ENCODE data around the gene ARMC3.

Gene ARMC3

GRCh38 chr10:23055424-23056185 lies 127.8 kb downstream of the ARMC3 start:
- no peaks in the 10 kb centered on the region for H4K20me1 ChIP-seq (ENCODE audit: control insufficient read depth, insufficient read depth, low read depth, low read length)
- no peak overlapping the region for H3K4me3 ChIP-seq (ENCODE audit: low read length)
- H3K36me3 ChIP-seq (ENCODE audit: control insufficient read depth, low read length) = no peaks in the 10 kb centered on the region
- no peak for TF ChIP-seq EZH2phosphoT487 (IDR thresholded peaks at IDR 0.05; ENCODE audit: borderline replicate concordance, low read length)
- no peak for TF ChIP-seq CTCF (IDR thresholded peaks at IDR 0.05; ENCODE audit: low read depth, low read length, poor library complexity, severe bottlenecking)
- no peak overlapping the region for H3K4me2 ChIP-seq (ENCODE audit: low read length)
- H3K27ac ChIP-seq (ENCODE audit: low read depth, low read length) = no peak overlapping the region
- H3K9me3 ChIP-seq (ENCODE audit: control insufficient read depth, insufficient read depth, low read length) = no peaks in the 10 kb centered on the region
- H3K79me2 ChIP-seq (ENCODE audit: control insufficient read depth, low read length) = no peaks in the 10 kb centered on the region
- H3F3A ChIP-seq (ENCODE audit: control insufficient read depth, insufficient read depth) = no peaks in the 10 kb centered on the region
- H3K4me1 ChIP-seq (ENCODE audit: control insufficient read depth, low read length) = no peaks in the 10 kb centered on the region
- no peaks in the 10 kb centered on the region for H3K9me2 ChIP-seq (replicated peaks; ENCODE audit: control insufficient read depth, low read length)
- H3K27me3 ChIP-seq (ENCODE audit: control insufficient read depth, low read length) = peaks cover 22% of the 10 kb centered on the region

GRCh38 chr10:23056186-23056579 lies 128.3 kb downstream of the ARMC3 start:
- no peaks in the 10 kb centered on the region for H3K36me3 ChIP-seq (ENCODE audit: control insufficient read depth, low read length)
- no peak overlapping the region for H3K4me2 ChIP-seq (ENCODE audit: low read length)
- H4K20me1 ChIP-seq (ENCODE audit: control insufficient read depth, insufficient read depth, low read depth, low read length) = no peaks in the 10 kb centered on the region; the same call in 1 of the 2 replicates
- peaks cover 22% of the 10 kb centered on the region for H3K27me3 ChIP-seq (ENCODE audit: control insufficient read depth, low read length)
- TF ChIP-seq CTCF (IDR thresholded peaks at IDR 0.05; ENCODE audit: low read depth, low read length, poor library complexity, severe bottlenecking) (no peak), EZH2phosphoT487 (IDR thresholded peaks at IDR 0.05; ENCODE audit: borderline replicate concordance, low read length) (no peak)
- H3K9me3 ChIP-seq (ENCODE audit: control insufficient read depth, insufficient read depth, low read length) = no peaks in the 10 kb centered on the region
- H3K9me2 ChIP-seq (replicated peaks; ENCODE audit: control insufficient read depth, low read length) = no peaks in the 10 kb centered on the region
- no peak overlapping the region for H3K4me3 ChIP-seq (ENCODE audit: low read length)
- no peaks in the 10 kb centered on the region for H3F3A ChIP-seq (ENCODE audit: control insufficient read depth, insufficient read depth)
- H3K27ac ChIP-seq (ENCODE audit: low read depth, low read length) = no peak overlapping the region
- no peaks in the 10 kb centered on the region for H3K4me1 ChIP-seq (ENCODE audit: control insufficient read depth, low read length)
- no peaks in the 10 kb centered on the region for H3K79me2 ChIP-seq (ENCODE audit: control insufficient read depth, low read length)

GRCh38 chr10:23058366-23058765 lies 130.5 kb downstream of the ARMC3 start:
- H3K9me2 ChIP-seq (replicated peaks; ENCODE audit: control insufficient read depth, low read length) = no peaks in the 10 kb centered on the region
- H4K20me1 ChIP-seq (ENCODE audit: control insufficient read depth, insufficient read depth, low read depth, low read length) = no peaks in the 10 kb centered on the region; the same call in 1 of the 2 replicates
- H3K4me3 ChIP-seq (ENCODE audit: low read length) = no peak overlapping the region
- H3K9me3 ChIP-seq (ENCODE audit: control insufficient read depth, insufficient read depth, low read length) = no peaks in the 10 kb centered on the region
- H3K79me2 ChIP-seq (ENCODE audit: control insufficient read depth, low read length) = no peaks in the 10 kb centered on the region
- H3F3A ChIP-seq (ENCODE audit: control insufficient read depth, insufficient read depth) = no peaks in the 10 kb centered on the region
- no peaks in the 10 kb centered on the region for H3K36me3 ChIP-seq (ENCODE audit: control insufficient read depth, low read length)
- no peak overlapping the region for H3K4me2 ChIP-seq (ENCODE audit: low read length)
- H3K27ac ChIP-seq (ENCODE audit: low read depth, low read length) = no peak overlapping the region
- H3K4me1 ChIP-seq (ENCODE audit: control insufficient read depth, low read length) = no peaks in the 10 kb centered on the region
- no peak for TF ChIP-seq EZH2phosphoT487 (IDR thresholded peaks at IDR 0.05; ENCODE audit: borderline replicate concordance, low read length)
- TF ChIP-seq CTCF (IDR thresholded peaks at IDR 0.05; ENCODE audit: low read depth, low read length, poor library complexity, severe bottlenecking) = no peak
- H3K27me3 ChIP-seq (ENCODE audit: control insufficient read depth, low read length) = peaks cover 18% of the 10 kb centered on the region

Data from DOHH2 (cell line).